B cell (primary cell): ENCODE data around the gene ARTN. TPM values are rescaled to one million over a fixed set of nuclear protein-coding genes. Genes with fewer than 3 reads are reported as not detected.

ENCODE experiments used
- ATAC-seq: fragments of 200-7000 bp; cut with Tn5 transposase; one replicate; pipeline ENCODE4 v1.10.0; 2021; ENCODE audit warnings: low read depth, mild to moderate bottlenecking, moderate number of reproducible peaks, moderate library complexity
- CTCF ChIA-PET: fragments of 350-600 bp; sonication (Branson Sonifier 250); formaldehyde crosslinking; loops from one replicate; lab custom pipeline; 2021; ENCODE audit warnings: antibody characterized with exemption, inconsistent platforms; lab: Charles Lee
- POLR2A ChIA-PET: fragments of 350-600 bp; sonication (Branson Sonifier 250); formaldehyde crosslinking; loops from one replicate; lab custom pipeline; 2021; ENCODE audit warnings: antibody characterized with exemption; lab: Charles Lee
- DNase-seq: peaks from one replicate; pipeline ENCODE4 v3.0.0; 2013
- H2AFZ ChIP-seq: 2 replicates; pipeline ENCODE4 v1.6.1; 2012; ENCODE audit warnings: mild to moderate bottlenecking, low read depth, low read length; ENCODE audit not compliant: insufficient read depth, poor library complexity, severe bottlenecking
- H3K27ac ChIP-seq, 2 donors: 1 replicate in 1 of 2; 2 replicates in 1 of 2; pipeline ENCODE4 v1.5.1; 2012 to 2013; ENCODE audit warnings: low read length in 2 of 2, mild to moderate bottlenecking in 2 of 2, moderate library complexity in 1 of 2
- H3K27me3 ChIP-seq, 4 experiments: fragments of 200-600 bp in 1 of 4; sonication (generic) in 1 of 4; replicated peaks in 1 of 4; 1 replicate in 2 of 4; 2 replicates in 2 of 4; pipeline versions ENCODE4 v1.6.1 to v1.7.0; 2013 to 2016; ENCODE audit warnings: low read length in 3 of 4, mild to moderate bottlenecking in 2 of 4, mixed read lengths in 1 of 4, moderate library complexity in 1 of 4; ENCODE audit not compliant: insufficient read depth in 4 of 4, control insufficient read depth in 3 of 4; ENCODE audit errors: control extremely low read depth in 1 of 4
- H3K36me3 ChIP-seq, 2 experiments: replicated peaks in 1 of 2; 1 replicate in 1 of 2; 2 replicates in 1 of 2; pipeline versions ENCODE4 v1.6.1 to v1.7.1; 2013; ENCODE audit warnings: low read length in 1 of 2; ENCODE audit not compliant: insufficient read depth in 2 of 2, control insufficient read depth in 1 of 2; ENCODE audit errors: control extremely low read depth in 1 of 2, extremely low read depth in 1 of 2
- H3K4me1 ChIP-seq, 2 donors: fragments of 200-600 bp in 1 of 2; sonication (generic) in 1 of 2; 1 replicate in 1 of 2; 2 replicates in 1 of 2; pipeline versions ENCODE4 v1.5.1 to v1.6.1; 2013 to 2017; ENCODE audit warnings: low read length in 2 of 2; ENCODE audit not compliant: control insufficient read depth in 2 of 2, insufficient read depth in 2 of 2
- H3K4me2 ChIP-seq: replicated peaks from 2 replicates; pipeline ENCODE3; 2012; ENCODE audit warnings: mild to moderate bottlenecking, low read depth, low read length; ENCODE audit not compliant: poor library complexity, severe bottlenecking
- H3K4me3 ChIP-seq, 5 experiments: fragments of 200-600 bp in 1 of 5; sonication (generic) in 1 of 5; 1 replicate in 3 of 5; 2 replicates in 2 of 5; pipeline versions ENCODE4 v1.5.1 to v1.7.0; 2011 to 2016; ENCODE audit warnings: low read length in 4 of 5, mild to moderate bottlenecking in 4 of 5, low read depth in 2 of 5, control low read depth in 1 of 5, moderate library complexity in 1 of 5; ENCODE audit not compliant: insufficient read depth in 1 of 5; ENCODE audit errors: control extremely low read depth in 1 of 5, extremely low read depth in 1 of 5
- H3K79me2 ChIP-seq: fragments of 200-600 bp; sonication (generic); one replicate; pipeline ENCODE4 v1.6.0; 2016; ENCODE audit warnings: low read length; ENCODE audit not compliant: control insufficient read depth, insufficient read depth
- H3K9ac ChIP-seq: fragments of 200-600 bp; sonication (generic); 2 replicates; pipeline ENCODE4 v1.6.1; 2017; ENCODE audit warnings: mild to moderate bottlenecking, low read length, moderate library complexity
- H3K9me3 ChIP-seq, 3 donors: one replicate each; pipeline versions ENCODE4 v1.6.1 to v1.7.1; 2013; ENCODE audit warnings: low read length in 2 of 3; ENCODE audit not compliant: control insufficient read depth in 2 of 3, insufficient read depth in 1 of 3; ENCODE audit errors: control extremely low read depth in 1 of 3
- H4K20me1 ChIP-seq: 2 replicates; pipeline ENCODE4 v1.6.0; 2012; ENCODE audit warnings: mild to moderate bottlenecking, low read length; ENCODE audit not compliant: insufficient read depth, control insufficient read depth, poor library complexity, severe bottlenecking
- H3K27ac Mint-ChIP-seq: one replicate; pipeline ENCODE4 v1.8.0; 2021; ENCODE audit warnings: mixed read lengths
- H3K27me3 Mint-ChIP-seq: one replicate; pipeline ENCODE4 v1.8.0; 2021; ENCODE audit warnings: mixed read lengths
- H3K4me1 Mint-ChIP-seq: one replicate; pipeline ENCODE4 v1.8.0; 2021; ENCODE audit warnings: mixed read lengths
- H3K4me3 Mint-ChIP-seq: one replicate; pipeline ENCODE4 v1.8.0; 2021; ENCODE audit warnings: mixed read lengths
- H3K9me3 Mint-ChIP-seq: one replicate; pipeline ENCODE4 v1.8.0; 2022; ENCODE audit warnings: mixed read lengths; ENCODE audit not compliant: insufficient read depth
- EZH2 ChIP-seq: IDR thresholded peaks from 2 replicates; pipeline ENCODE4 v1.6.1; 2012; ENCODE audit warnings: borderline replicate concordance, low read depth, mild to moderate bottlenecking, moderate library complexity, low read length; ENCODE audit not compliant: insufficient read depth, poor library complexity, severe bottlenecking
- WGBS: methylation state at CpG from one replicate; pipeline ENCODE4 v1.1.5; 2013; ENCODE audit warnings: missing lambda C conversion rate; ENCODE audit not compliant: insufficient coverage; 5-methylcytosine and 5-hydroxymethylcytosine counted together
- intact Hi-C: fragments of 100-400 bp; cut with micrococcal nuclease; formaldehyde crosslinking; loops from one replicate; pipeline ENCODE4 v1.10.0; 2022
- polyA plus RNA-seq: library from polyadenylated mRNA; depleted of rRNA; stranded (reverse); fragments of >200 nt; gene quantifications from 2 replicates; pipeline ENCODE4 v1.2.3, GENCODE V29; 2012
- total RNA-seq, 2 donors: library from RNA; stranded (reverse); fragments of 120-200 nt in 1 of 2; gene quantifications; 1 replicate in 1 of 2; 2 replicates in 1 of 2; pipeline versions ENCODE4 v1.2.3 to v1.2.4, GENCODE V29; 2013 to 2022
- TF ChIP-seq, protein P1 (sequence below): fragments of 200-600 bp; IDR thresholded peaks from one replicate; pipeline ENCODE4 v1.8.0; 2022; ENCODE audit warnings: antibody characterized with exemption, mild to moderate bottlenecking

Gene ARTN
- total and polyA plus RNA-seq, 2 donors (not counting 1 experiment from before 2014, with no cell fraction given), result 0.13 to 0.64 TPM

DNA sequence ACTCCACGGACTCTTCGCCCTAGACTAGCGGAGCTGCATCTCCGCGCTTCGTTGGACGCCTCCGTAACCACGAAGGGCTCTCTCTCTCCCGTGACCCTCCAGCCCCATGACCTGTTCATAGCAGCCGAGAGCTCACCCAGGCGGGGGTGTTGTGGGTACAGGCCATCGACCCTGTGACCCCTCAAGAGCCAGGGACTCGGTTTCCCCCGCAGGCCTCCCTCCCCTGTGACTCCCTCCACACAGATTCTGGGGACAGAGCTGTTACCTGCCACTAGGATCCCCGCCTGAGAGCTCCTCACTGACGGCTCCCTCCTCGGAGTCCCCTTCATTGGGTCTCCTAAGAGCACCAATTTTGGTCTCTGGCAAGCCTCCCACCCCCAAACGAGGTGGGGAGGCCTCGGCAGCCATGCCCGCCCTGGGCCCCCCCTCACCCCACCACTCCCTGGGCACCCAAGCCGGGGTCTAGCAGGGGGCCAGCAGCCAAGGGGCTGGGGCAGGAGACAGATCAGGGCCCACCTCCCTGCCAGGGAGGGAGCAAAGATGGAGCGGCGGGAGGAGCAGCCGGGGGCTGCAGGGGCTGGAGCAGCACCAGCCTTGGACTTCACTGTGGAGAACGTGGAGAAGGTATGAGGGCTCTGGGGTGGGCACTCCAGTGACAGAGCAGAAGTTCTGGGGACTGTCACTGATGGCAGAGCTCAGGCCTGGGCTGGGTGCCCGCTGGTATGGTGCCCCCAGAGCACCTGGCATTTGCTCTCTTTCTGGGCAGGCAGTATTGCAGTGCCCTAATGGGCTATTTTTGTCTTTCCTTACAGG lies 13.7 kb downstream of the ARTN start:
- CTCF ChIA-PET, result interaction anchor here (1.0 to 5.0 kb wide), 6 partner anchors 13 to 184 kb away, joined by 3 to 41 read pairs (median 6); partner anchors contain the start of genes ARTN, ATP6V0B and DPH2
- Histone ChIP-seq H3K27me3 (no peaks in the 10 kb centered on the region), H3K4me3 (peak overlapping the region; percentile 64 to 90 (median 78)), H3K79me2 (peaks cover 38% of the 10 kb centered on the region), H3K4me2 (peak overlapping the region; percentile 84), H3K36me3 (peaks cover 0 to 9% of the 10 kb centered on the region in 2 experiments), H3K4me1 (peaks cover 15 to 25% of the 10 kb centered on the region in 2 donors), H3K27ac (peak overlapping the region; percentile 95), H4K20me1 (peaks cover 5% of the 10 kb centered on the region), H2AFZ (peak overlapping the region; percentile 92), H3K9ac (peak overlapping the region; percentile 93), H3K9me3 (no peaks in the 10 kb centered on the region)
- Mint-ChIP-seq H3K9me3 (no peaks in the 10 kb centered on the region), H3K27me3 (no peaks in the 10 kb centered on the region), H3K27ac (peak overlapping the region; percentile 98), H3K4me3 (peak overlapping the region; percentile 93), H3K4me1 (peaks cover 39% of the 10 kb centered on the region)
- no peak for ATAC-seq
- WGBS, result 7% methylated on average over 24 of the region's 27 CpGs
- intact Hi-C loops, result loop anchor here (2.0 to 10.0 kb wide), 3 partner anchors 185 to 1182 kb away; partner anchors contain the start of genes C1orf50, KDM4A and P3H1
- POLR2A ChIA-PET, result interaction anchor here (0.8 to 1.6 kb wide), 3 partner anchors 23 to 297 kb away, joined by 3 to 5 read pairs (median 3); partner anchors contain the start of genes ATP6V0B, DPH2 and KDM4A
- TF ChIP-seq, protein P1, sequence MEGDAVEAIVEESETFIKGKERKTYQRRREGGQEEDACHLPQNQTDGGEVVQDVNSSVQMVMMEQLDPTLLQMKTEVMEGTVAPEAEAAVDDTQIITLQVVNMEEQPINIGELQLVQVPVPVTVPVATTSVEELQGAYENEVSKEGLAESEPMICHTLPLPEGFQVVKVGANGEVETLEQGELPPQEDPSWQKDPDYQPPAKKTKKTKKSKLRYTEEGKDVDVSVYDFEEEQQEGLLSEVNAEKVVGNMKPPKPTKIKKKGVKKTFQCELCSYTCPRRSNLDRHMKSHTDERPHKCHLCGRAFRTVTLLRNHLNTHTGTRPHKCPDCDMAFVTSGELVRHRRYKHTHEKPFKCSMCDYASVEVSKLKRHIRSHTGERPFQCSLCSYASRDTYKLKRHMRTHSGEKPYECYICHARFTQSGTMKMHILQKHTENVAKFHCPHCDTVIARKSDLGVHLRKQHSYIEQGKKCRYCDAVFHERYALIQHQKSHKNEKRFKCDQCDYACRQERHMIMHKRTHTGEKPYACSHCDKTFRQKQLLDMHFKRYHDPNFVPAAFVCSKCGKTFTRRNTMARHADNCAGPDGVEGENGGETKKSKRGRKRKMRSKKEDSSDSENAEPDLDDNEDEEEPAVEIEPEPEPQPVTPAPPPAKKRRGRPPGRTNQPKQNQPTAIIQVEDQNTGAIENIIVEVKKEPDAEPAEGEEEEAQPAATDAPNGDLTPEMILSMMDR, result no peak
- TF ChIP-seq EZH2, result no peak
- DNase-seq, result no peak
